Endothelial cell (in vitro differentiated cells): Measurements from ENCODE around the gene SLC22A2. TPM values are rescaled to one million over a fixed set of nuclear protein-coding genes. Genes with fewer than 3 reads are reported as not detected.
"Not testable (repeated sequence)": the region's sequence is repeated elsewhere in the genome, so short reads cannot be mapped to it uniquely, and the experiment has no call there.

ENCODE experiments used
- DNase-seq: peaks from one replicate; pipeline ENCODE4 v3.0.0; 2021; ENCODE audit warnings: low spot score
- H3K27ac Mint-ChIP-seq: one replicate; pipeline ENCODE4 v1.8.0; 2021; ENCODE audit warnings: mixed read lengths, inconsistent platforms; ENCODE audit not compliant: unreplicated experiment
- H3K27me3 Mint-ChIP-seq: one replicate; pipeline ENCODE4 v1.8.0; 2021; ENCODE audit warnings: mild to moderate bottlenecking, moderate library complexity, mixed read lengths, inconsistent platforms; ENCODE audit not compliant: unreplicated experiment
- H3K36me3 Mint-ChIP-seq: one replicate; pipeline ENCODE4 v1.8.0; 2021; ENCODE audit warnings: mild to moderate bottlenecking, low read depth, mixed read lengths, inconsistent platforms; ENCODE audit not compliant: unreplicated experiment
- H3K4me1 Mint-ChIP-seq: one replicate; pipeline ENCODE4 v1.8.0; 2021; ENCODE audit warnings: mild to moderate bottlenecking, mixed read lengths, inconsistent platforms; ENCODE audit not compliant: unreplicated experiment
- H3K4me3 Mint-ChIP-seq: one replicate; pipeline ENCODE4 v1.8.0; 2021; ENCODE audit warnings: mild to moderate bottlenecking, mixed read lengths, inconsistent platforms; ENCODE audit not compliant: unreplicated experiment
- H3K9me3 Mint-ChIP-seq: one replicate; pipeline ENCODE4 v1.8.0; 2021; ENCODE audit warnings: mixed read lengths, inconsistent platforms; ENCODE audit not compliant: unreplicated experiment
- total RNA-seq: library from RNA; stranded (reverse); fragmentation: NEBNext Ultra II Directional; extraction: Animal tissue kit (Norgen Biotek cat#: 25700); gene quantifications from one replicate; pipeline ENCODE4 v1.2.1, GENCODE V29; 2021; ENCODE audit not compliant: unreplicated experiment
- TF ChIP-seq, protein P1 (sequence below): fragments of 200-600 bp; sonication (generic); IDR thresholded peaks from one replicate; pipeline ENCODE4 v1.5.0; 2021; ENCODE audit warnings: antibody characterized with exemption; ENCODE audit not compliant: unreplicated experiment

Gene SLC22A2
- total RNA-seq, 1 donor from 2014 or later: not detected

DNA sequence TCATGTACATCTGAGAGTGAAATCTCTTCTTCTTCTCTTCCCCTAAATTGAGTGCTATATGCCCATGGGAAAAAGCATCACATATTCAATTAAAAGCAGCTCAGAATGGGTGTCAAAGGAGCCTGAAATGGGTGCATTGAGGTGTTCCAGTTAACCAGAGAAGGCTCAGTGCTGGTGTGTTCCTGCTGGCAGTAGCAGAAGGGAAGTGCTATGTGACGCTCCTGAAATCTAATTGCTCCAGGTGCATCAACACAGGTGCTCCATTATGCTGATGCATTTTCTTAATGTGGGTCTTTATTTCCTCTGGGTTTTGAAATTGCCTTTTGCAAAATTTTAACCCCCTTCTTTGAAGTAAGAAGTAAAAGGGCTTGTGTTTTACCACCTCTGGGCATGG is 17.9 kb downstream of the SLC22A2 start:
- TF ChIP-seq, protein P1, sequence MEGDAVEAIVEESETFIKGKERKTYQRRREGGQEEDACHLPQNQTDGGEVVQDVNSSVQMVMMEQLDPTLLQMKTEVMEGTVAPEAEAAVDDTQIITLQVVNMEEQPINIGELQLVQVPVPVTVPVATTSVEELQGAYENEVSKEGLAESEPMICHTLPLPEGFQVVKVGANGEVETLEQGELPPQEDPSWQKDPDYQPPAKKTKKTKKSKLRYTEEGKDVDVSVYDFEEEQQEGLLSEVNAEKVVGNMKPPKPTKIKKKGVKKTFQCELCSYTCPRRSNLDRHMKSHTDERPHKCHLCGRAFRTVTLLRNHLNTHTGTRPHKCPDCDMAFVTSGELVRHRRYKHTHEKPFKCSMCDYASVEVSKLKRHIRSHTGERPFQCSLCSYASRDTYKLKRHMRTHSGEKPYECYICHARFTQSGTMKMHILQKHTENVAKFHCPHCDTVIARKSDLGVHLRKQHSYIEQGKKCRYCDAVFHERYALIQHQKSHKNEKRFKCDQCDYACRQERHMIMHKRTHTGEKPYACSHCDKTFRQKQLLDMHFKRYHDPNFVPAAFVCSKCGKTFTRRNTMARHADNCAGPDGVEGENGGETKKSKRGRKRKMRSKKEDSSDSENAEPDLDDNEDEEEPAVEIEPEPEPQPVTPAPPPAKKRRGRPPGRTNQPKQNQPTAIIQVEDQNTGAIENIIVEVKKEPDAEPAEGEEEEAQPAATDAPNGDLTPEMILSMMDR: no peak
- Mint-ChIP-seq H3K4me1 (no peaks in the 10 kb centered on the region), H3K27me3 (no peaks in the 10 kb centered on the region), H3K27ac (no peak overlapping the region), H3K36me3 (no peaks in the 10 kb centered on the region), H3K9me3 (no peaks in the 10 kb centered on the region), H3K4me3 (no peak overlapping the region)
- no peak for DNase-seq

DNA sequence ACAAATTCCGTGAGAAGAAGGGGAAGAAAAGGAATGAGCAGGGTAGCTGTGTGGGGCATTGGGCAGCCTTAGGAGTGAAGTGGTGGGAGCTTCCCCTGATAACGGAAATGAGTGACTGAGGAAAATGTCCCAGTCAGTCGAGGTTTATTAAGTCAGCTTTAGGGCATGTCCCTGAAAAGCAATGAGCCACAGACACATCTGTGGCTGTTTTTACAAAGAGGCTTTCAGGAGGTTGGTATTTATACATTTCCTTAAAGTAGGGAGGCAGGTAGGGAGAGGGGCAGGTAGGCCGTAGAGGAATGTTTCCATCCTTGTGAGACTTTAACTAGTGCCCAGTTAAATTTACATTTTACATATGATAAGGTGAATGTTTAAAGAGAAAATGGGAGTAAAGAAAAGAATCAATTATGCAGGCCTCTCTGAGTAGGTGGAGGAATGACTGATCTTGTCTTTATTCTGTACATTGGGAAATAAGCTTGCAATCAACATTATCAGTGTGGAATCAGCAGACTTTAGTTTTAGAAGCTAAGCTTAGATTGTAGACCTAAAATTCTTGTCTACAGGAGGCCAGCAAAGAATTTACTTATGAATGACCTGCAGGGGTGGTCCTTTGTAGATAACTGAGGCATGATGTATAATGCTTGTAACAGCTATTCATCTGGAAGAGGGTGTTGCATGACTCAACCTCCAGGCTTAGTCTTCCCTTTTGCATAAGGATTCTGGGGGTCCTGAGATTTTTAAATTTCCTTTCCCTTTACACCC is 18.5 kb downstream of the SLC22A2 start:
- TF ChIP-seq, protein P1: no peak
- Mint-ChIP-seq H3K27me3 (no peaks in the 10 kb centered on the region), H3K36me3 (no peaks in the 10 kb centered on the region), H3K27ac (no peak overlapping the region), H3K9me3 (no peaks in the 10 kb centered on the region), H3K4me3 (no peak overlapping the region), H3K4me1 (no peaks in the 10 kb centered on the region)
- DNase-seq: no peak

DNA sequence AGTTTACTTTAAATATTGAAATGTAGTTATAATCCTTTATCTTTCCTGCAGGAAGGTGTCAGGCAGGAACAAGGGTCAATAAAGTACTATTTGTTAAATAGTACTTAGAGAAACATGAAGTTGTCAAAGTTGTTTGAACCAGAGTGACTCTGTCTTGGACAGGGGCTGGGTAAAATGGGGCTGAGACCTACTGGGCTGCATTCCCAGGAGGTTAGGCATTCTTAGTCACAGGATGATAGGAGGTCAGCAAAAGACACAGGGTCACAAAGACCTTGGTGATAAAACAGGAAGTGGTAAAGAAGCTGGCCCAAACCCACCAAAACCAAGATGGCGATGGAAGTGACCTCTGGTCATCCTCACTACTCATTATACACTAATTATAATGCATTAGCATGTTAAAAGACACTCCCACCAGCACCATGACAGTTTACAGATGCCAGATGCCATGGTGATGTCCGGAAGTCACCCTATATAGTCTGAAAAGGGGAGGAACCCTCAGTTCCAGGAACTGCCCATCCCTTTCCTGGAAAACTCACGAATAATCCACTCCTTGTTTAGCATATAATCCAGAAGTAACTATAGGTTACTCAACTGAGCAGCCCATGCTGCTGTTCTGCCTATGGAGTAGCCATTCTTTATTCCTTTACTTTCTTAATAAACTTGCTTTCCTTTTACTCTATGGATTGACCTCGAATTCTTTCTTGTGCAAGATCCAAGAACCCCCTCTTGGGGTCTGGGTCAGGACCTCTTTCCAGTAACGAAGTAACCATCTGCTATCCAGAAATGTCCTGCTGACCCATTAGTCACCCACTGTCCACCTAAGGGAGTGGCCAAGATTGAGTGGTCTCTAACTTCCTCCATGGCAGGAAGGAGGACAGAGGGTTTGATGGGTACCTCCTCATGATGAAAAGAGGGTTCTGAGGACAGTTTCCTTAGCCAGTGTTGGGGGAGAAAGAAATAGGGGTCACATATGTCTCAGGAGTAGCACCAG is 19.6 kb downstream of the SLC22A2 start:
- Mint-ChIP-seq H3K4me3 (no peak overlapping the region), H3K27me3 (peaks cover 1% of the 10 kb centered on the region), H3K27ac (no peak overlapping the region), H3K36me3 (no peaks in the 10 kb centered on the region), H3K9me3 (no peaks in the 10 kb centered on the region), H3K4me1 (no peaks in the 10 kb centered on the region)
- no peak for DNase-seq
- TF ChIP-seq, protein P1: no peak

DNA sequence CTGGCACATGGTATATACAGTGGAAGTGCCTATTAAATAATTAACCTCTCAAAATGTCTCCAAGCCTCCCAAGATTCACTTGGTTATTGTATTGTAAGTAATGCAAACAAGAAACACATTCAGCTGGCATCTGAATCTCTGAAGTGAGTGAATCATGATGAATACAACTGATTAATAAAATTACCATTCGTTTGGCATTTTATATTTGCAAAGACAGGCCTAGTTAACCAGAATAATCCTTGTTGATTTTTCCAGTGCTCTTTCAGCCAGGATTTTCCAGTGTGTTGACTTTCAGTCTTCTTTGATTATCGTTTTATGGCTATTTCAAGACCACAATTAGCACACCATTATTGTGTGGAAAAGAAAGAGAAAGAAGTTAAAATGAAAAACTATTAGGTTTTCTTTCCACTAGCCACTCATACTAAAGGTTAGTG is 20.3 kb downstream of the SLC22A2 start:
- TF ChIP-seq, protein P1: no peak
- H3K27ac Mint-ChIP-seq: no peak overlapping the region
- H3K9me3 Mint-ChIP-seq: no peaks in the 10 kb centered on the region
- peaks cover 1% of the 10 kb centered on the region for H3K27me3 Mint-ChIP-seq
- H3K36me3 Mint-ChIP-seq: no peaks in the 10 kb centered on the region
- no peak overlapping the region for H3K4me3 Mint-ChIP-seq
- no peak for DNase-seq
- no peaks in the 10 kb centered on the region for H3K4me1 Mint-ChIP-seq

DNA sequence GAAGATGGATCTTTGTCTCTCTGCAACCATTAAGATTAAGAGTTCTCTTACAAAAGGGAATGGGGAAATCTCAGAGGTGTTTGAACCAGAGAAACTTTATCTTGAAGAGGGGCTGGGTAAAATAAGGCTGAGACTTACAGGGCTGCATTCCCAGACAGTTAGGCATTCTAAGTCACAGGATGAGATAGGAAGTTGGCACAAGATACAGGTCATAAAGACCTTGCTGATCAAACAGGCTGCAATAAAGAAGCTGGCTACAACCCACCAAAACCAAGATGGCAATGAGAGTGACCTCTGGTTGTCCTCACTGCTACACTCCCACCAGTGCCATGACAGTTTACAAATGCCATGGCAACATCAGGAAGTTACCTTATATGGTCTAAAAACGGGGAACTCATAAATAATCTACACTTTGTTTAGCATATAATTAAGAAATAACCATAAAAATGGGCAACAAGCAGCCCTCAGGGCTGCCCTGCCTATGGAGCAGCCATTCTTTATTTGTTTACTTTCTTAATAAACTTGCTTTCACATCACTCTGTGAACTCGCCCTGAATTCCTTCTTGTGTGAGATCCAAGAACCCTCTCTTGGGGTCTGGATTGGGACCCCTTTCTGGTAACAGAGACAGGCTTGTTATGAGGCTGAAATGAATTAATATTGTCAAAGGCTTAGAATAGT is 20.9 kb downstream of the SLC22A2 start:
- H3K36me3 Mint-ChIP-seq, H3K4me3 Mint-ChIP-seq, DNase-seq, H3K27ac Mint-ChIP-seq, H3K9me3 Mint-ChIP-seq, H3K4me1 Mint-ChIP-seq, H3K27me3 Mint-ChIP-seq: not testable (repeated sequence)

DNA sequence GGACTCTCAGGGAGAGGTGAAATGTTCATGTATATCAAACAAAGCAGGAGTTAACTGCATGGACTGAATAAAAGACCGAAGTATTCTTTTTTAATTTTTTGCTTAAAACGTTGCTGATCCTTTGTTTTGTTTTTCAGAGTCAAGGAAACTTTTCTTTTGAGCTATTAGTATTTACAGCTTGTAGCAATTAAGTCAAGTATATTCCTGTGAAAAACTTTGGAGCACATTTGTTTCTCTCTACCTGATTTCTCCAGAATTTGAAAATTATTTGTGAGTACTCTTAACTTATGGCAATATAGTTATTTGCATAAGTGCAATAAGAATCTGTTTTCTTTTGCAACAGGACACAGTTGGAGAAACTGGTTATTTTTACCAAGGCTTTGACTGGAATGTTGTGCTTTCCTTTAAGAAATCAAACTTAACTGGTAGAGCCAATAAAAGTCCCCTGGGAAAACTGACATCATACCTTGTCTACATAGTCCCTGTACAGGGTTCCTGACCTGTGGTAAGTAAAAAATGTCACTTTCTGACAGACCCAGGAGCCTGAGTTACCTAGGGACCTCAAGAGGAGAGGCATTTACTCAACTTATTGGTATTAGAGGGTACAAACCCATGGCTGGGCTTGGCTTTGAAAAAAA is 22.3 kb downstream of the SLC22A2 start:
- H3K9me3 Mint-ChIP-seq, H3K27ac Mint-ChIP-seq, H3K36me3 Mint-ChIP-seq, H3K4me3 Mint-ChIP-seq, H3K4me1 Mint-ChIP-seq, H3K27me3 Mint-ChIP-seq, DNase-seq: not testable (repeated sequence)

DNA sequence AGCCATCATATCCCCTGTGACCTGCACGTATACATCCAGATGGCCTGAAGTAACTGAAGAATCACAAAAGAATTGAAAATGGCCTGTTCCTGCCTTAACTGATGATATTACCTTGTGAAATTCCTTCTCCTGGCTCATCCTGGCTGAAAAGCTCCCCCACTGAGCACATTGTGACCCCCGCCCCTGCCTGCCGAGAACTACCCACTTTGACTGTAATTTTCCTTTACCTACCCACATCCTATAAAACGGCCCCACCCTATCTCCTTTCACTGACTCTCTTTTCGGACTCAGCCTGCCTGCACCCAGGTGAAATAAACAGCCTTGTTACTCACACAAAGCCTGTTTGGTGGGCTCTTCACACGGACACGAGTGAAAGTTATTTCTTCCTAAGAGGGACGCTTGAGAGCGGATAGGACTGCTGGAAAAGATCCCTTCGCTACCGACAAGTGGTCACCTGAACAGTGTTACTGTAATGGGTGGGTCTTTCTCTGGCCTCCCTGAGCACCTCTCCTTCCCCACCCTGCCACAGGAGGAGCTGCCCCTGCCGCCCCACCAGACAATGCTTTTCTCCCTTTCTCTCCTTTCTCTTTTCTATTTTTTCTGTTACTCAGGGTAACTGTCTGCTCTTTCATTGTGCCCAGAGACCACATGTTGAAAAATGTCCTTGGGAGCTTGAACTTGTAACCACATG is 24.5 kb downstream of the SLC22A2 start:
- H3K27me3 Mint-ChIP-seq, DNase-seq, H3K36me3 Mint-ChIP-seq, H3K4me3 Mint-ChIP-seq, H3K9me3 Mint-ChIP-seq, H3K27ac Mint-ChIP-seq, H3K4me1 Mint-ChIP-seq: not testable (repeated sequence)
